Stimulated activated CD8-positive, alpha-beta memory T cell treated with anti-CD3 and anti-CD28 coated beads, Interleukin-7, amount 100 ng/mL, for 48 hours (primary cell): ENCODE measurements around the gene KIFC3.
A peak's percentile ranks its signal among the peaks of the same experiment; 100 is the strongest.
"Not testable (repeated sequence)": the region's sequence is repeated elsewhere in the genome, so short reads cannot be mapped to it uniquely, and the experiment has no call there.

Experiments
- DNase-seq, 2 donors: peaks; one replicate each; pipeline ENCODE4 v3.0.0-alpha.2; 2020; ENCODE audit warnings: low read depth in 1 of 2; ENCODE audit errors: extremely low read depth in 1 of 2

The KIFC3 gene

DNA sequence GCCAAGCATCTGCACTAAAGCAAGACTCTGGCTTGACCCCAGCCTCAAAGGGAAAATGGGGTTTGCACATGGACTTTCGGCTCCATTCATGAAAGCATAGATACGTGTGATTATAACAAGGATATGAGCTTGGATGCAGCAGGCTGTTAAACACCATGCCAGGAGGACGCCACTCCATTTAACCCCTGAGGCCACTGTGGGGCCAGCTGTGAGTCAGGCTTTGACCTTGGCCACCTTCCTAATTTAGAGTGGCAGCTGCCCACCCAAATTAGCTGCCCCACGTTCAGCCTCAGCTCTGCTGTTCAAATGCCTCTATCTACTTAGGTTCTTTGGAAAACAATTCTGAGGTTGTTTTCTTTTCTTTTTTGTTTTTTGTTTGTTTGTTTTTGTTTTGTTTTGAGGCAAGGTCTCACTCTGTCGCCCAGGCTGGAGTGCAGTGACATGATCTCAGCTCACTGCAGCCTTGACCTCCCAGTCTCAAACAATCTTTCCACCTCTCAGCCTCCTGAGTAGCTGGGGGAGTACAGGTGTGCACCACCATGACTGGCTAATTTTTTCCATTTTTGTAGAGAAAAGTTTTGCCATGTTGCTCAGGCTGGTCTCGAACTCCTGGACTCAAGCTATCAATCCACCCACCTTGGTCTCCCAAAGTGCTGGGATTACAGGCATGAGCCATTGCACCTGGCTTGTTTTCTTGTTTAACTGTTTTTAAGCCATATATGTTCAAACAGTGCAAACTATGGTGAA, 23.2 kb upstream of the KIFC3 start:
- DNase-seq = no peak

DNA sequence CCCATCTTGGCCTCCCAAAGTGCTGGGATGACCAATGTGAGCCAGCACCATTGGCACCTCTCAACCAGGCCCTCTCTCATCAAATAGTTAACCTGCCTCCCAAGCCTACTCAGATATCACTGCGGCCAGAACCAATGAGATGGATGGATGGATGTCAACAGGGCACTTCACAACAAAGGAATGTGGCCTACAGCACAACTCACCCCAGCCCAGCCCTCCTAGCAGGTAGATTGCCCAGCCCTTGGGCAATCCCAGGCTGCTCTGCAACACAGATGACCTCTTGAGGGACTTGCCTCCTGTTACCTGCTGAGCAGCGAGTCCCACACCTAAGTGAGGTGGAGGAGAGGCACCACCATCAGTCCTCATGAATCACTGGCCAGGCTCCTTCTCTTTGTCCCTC, 22.6 kb upstream of the KIFC3 start:
- no peak for DNase-seq

DNA sequence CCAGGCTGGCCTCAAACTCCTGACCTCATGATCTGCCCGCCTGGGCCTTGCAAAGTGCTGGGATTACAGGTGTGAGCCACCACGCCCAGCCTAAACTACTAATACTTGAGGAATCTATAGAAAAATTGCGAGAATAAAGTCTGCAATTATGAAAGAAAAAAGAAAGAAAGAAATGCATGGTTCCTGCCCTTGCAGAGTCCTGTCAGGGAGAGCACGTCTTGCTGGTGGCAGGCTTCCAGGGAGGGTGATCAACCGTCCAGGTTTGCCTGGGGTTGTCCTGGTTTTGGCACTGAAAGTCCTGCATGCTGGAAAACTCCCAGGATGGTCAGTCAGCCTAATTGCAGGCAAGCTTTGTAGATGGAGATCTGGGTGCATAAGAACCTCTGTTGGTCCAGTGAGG, 21.5 kb upstream of the KIFC3 start:
- DNase-seq = no peak

DNA sequence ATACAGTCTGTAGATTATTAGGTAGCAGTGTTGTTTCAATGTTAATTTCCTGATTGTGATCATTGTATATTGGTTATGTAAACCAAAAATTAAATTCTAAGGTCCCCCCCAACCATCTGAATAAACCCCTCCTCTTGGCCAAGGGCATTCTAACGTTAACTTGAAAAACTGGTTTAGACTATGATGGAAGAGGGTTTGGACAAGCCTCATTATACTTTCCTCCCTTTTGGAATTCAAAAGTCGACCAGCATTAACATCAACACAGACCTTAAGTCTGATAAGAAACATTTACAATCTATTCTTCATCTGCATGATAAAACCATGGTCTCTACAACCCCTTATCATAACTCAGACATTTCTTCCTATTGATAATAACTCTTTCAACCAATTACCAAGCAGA, 20.6 kb upstream of the KIFC3 start:
- DNase-seq = no peak

GRCh38 chr16:57822018-57822553, 19.8 kb upstream of the KIFC3 start:
- no peak for DNase-seq

GRCh38 chr16:57821149-57821971, 19.1 kb upstream of the KIFC3 start:
- DNase-seq = no peak

DNA sequence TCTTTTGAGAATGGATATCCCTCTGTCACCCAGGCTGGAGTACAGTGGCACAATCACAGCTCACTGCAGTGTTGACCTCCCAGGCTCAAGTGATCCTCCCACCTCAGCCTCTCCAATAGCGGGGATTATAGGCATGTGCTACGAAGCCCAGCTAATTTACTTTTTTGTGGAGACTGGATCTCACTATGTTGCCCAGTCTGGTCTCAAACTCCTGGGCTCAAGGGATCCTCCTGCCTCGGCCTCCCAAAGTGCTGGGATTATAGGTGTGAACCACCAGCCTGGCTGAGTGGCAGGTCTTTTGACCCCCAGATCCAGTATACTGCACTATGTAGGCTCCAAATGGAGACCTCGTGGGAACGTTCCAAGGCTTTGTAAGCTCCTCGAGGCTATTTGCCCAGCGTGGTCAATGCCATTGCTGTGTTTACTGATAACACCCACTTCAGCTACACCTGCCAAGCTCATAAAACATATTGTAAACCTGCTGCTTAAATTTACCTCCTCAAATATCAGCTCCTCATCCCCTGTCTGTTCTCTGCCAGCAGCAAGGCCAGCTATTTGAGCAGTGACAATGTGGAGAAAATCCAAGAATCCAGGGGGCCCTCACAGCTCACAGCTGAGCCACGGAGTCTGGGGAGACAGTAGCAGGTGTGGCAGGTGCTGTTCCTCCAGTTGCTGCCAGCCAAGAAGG, 16.2 kb upstream of the KIFC3 start:
- DNase-seq = no peak

DNA sequence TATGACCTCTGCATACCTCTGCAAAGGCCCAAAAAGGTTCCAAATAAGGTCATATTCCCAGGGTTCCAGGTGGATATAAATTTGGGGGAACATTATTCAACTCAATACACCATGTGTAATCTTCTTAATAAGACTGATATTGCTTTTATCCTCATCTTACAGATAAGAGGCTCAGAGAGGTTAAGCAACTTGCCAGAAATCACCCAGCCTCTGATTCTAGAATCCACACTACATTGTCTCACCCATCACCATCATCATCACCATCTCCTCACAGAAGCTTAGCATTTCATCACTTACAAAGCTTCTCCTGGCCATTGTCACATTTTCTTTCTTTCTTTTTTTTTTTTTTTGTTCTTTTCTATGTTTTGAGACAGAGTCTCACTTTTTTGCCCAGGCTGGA, 15.4 kb upstream of the KIFC3 start:
- no peak for DNase-seq

- DNase-seq = peak in 1 of 2 donors; percentile 30
Observed at GRCh38 chr16:57815987-57816745, 13.9 kb upstream of the KIFC3 start.

DNA sequence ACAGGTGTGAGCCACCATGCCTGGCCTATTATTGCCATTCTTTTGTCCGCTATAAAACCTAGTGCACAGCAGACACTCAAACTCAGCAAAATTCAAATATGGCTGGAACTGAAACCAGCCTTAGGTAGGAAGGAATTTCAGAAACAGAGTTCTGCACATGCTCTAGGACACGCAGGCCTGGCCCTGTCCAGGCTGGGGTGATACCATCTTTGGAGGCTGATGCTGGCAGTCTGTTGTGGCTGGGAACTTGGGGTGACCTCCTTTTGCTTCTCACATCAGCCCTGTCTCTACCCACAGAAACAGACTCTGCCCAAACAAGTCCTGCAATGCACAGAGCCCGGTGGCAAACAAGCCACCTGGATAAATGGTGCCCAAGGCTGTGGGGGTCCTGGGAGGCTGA, 12.6 kb upstream of the KIFC3 start:
- no peak for DNase-seq

- DNase-seq = no peak
Observed at GRCh38 chr16:57813466-57813865, 11.2 kb upstream of the KIFC3 start.

DNA sequence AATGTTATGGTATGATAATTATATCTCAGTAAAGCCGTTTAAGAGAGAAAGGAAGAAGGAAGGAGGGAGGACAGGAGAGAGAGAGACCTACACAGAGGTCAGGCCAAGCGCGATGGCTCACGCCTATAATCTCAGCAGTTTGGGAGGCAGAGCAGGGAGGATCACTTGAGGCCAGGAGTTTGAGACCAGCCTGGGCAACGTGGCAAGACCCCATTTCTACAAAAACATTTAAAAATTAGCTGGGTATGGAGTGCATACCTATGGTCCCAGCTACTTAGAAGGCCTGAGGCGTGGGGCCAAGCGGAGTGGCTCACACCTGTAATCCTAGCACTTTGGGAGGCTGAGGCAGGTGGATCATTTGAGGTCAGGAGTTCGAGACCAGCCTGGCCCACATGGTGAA, 9.0 kb upstream of the KIFC3 start:
- DNase-seq = not testable (repeated sequence)

DNA sequence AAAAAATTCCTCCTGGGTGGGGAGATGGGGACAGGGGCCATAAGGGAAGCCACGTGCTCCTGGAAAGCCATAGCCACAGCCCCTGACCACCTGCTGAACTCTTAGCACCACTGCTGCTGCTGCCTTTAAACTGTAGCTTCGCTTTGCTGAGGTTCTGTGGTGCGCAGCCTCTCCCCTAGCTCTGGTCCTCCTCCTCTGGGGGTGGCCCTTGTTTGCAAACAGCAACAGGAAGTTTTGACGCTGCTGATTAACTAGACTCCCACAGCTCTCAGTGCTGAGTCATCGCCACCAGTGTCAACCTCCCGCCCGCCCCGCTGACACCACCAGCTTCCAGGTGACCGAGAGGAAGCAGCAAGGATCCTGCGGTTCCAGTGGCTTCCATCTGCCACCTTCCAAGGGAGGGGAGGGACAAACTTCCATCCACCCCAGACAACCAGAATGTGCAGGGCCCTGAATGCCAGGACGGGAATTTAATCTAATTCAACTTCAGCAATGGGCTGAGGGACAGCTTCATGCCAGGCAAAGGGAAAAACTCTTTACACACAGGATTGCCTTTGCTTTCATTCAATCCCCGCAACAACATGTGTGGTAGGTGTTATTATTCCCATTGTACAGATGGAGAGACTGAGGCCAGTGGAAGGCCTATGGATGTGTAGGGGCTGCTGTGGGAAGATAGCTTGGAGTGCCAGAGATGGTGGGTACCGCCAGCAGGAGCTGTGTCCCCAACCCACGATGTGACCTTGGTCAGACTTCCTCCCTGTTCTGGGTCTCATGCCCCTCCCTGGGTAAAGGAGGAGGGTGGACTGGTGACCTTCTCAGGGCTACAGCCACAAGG, 8.1 kb upstream of the KIFC3 start:
- peak; percentile 47 to 74 for DNase-seq

GRCh38 chr16:57809276-57810196, 7.2 kb upstream of the KIFC3 start:
- DNase-seq = no peak

DNA sequence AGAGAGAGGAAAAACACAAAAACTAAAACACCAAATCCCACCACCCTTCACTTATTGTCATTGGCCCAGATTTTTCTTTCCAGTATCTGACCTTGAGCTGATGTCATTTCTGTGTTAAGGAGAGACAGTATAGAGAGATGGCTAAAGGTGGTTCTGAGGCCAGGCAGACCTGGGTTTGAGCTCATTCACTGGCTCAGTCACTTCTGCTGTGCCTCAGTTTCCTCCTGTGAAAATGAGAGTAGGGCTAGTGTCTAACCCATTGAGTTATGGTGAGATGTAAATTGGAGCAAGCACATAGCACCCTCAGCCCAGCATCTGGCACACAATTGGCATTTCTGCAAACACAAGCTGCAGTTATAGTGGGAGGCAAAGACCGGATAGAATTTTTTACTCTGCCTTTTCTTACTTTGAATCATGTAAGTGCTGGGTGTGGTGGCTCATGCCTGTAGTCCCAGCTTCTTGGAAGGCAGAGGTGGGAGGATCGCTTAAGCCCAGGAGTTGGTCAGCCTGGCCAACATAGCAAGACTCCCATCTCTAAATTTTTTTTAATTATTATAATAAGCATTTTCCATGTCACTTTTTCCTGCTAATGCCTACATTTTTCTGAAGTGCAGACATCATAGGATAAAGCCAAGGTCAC, 6.4 kb upstream of the KIFC3 start:
- no peak for DNase-seq

DNA sequence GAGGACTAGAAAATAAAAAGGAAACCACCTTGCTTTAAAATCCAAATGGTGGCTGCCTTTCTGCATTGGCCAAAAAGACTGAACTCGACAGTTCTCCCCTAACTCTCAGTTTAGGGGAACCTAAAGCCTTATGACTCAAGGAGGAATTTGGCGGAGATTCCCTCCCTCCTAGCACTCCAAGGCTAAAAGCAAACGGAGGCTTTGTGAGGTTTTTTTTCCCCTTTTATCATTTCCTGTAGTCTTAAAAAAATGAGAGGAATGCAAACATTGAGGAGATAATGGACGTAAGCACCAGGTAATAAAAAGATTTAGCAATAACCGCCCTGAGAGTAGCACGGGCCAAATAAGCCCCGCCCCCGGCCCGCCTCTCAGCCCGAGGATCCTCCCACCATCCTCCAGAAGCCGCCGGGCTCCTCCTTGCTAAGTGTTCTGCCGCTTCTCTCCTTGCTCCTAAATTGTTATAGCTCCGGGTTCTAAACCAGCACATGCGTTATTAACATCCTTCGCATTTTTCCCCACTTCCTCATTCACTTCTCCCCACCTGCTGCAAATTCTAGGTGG, 5.8 kb upstream of the KIFC3 start:
- peak in 1 of 2 donors; percentile 42 for DNase-seq

- DNase-seq = no peak
Observed at GRCh38 chr16:57807252-57807967, 5.1 kb upstream of the KIFC3 start.
